ENCODE results near the gene SORL1. TPM values are rescaled to one million over a fixed set of nuclear protein-coding genes. Genes with fewer than 3 reads are reported as not detected.
"Not testable (repeated sequence)": the region's sequence is repeated elsewhere in the genome, so short reads cannot be mapped to it uniquely, and the experiment has no call there.

Gene SORL1
- total RNA-seq, 2 donors from 2014 or later = 9.6 to 10.6 TPM

DNA sequence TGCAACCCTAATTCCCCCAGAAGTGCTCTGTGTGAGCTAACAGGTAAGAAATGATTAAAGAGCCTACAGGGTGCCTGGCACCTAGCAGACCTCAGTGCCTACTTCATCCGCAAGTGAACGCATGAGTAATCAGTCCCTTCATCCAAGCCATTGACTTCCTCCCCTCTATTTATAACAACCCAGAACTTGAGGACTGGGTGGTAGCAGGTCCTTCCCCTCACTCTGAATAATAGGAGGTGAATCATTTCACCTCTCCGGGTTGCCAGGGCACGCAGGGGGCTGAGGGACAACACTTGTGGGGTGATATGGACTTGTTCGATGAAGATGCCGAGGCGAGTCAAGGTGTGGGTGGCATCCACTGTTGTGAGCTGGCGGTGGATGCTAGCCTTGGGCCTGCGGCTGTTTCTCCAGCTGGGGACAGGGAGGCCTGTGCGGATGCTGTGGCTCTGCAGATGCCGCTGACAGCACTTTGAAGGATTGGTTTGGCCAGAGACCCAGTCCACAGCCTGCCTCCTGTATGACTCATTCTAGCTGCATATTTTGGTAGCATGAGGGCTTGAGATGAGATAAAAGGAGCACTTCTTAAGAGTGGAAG is 12.3 kb downstream of the SORL1 start:
- intact Hi-C loops (cut with DNase I) = no loop called here
- ATAC-seq (peak; percentile 78 to 91), DNase-seq (peak; percentile 67)

- intact Hi-C loops (cut with DNase I) = loop anchor here in 1 of 2 donors (5.0 kb wide), 1 partner anchor 107 kb away; no protein-coding TSS in a partner anchor
- DNase-seq = no peak
- no peak for ATAC-seq
These were observed 13.6 kb downstream of the SORL1 start for GRCh38 chr11:121465709-121466062.

GRCh38 chr11:121466063-121466794 is 14.1 kb downstream of the SORL1 start:
- ATAC-seq = peak; percentile 88
- intact Hi-C loops (cut with DNase I) = loop anchor here in 1 of 2 donors (5.0 kb wide), 1 partner anchor 106 kb away; no protein-coding TSS in a partner anchor
- peak; percentile 93 for DNase-seq

GRCh38 chr11:121467471-121467870 is 15.4 kb downstream of the SORL1 start:
- intact Hi-C loops (cut with DNase I) = loop anchor here in 1 of 2 donors (5.0 kb wide), 1 partner anchor 105 kb away; no protein-coding TSS in a partner anchor
- ATAC-seq (no peak), DNase-seq (no peak)

GRCh38 chr11:121467965-121468364 is 15.9 kb downstream of the SORL1 start:
- ATAC-seq = no peak
- DNase-seq = no peak
- intact Hi-C loops (cut with DNase I) = loop anchor here in 1 of 2 donors (5.0 kb wide), 1 partner anchor 104 kb away; no protein-coding TSS in a partner anchor

DNA sequence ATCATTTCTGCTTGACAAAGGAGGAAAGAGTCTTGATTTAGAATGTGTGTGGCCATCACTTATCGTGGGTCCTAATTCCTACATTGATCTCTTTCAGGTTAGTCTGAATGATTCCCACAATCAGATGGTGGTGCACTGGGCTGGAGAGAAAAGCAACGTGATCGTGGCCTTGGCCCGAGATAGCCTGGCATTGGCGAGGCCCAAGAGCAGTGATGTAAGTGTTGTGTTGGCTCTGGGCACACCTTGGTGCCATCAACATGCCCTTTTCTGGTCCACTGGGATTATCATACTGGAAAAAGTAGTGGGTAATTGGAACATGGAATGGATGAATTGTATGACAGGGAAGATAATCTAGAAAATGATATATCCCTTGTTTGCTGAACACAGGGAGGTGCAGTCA is 17.8 kb downstream of the SORL1 start:
- ATAC-seq = no peak
- intact Hi-C loops (cut with DNase I) = loop anchor here in 1 of 2 donors (5.0 kb wide), 1 partner anchor 102 kb away; no protein-coding TSS in a partner anchor
- no peak for DNase-seq

GRCh38 chr11:121471167-121471566 is 19.1 kb downstream of the SORL1 start:
- DNase-seq (no peak), ATAC-seq (no peak)
- intact Hi-C loops (cut with DNase I) = no loop called here

DNA sequence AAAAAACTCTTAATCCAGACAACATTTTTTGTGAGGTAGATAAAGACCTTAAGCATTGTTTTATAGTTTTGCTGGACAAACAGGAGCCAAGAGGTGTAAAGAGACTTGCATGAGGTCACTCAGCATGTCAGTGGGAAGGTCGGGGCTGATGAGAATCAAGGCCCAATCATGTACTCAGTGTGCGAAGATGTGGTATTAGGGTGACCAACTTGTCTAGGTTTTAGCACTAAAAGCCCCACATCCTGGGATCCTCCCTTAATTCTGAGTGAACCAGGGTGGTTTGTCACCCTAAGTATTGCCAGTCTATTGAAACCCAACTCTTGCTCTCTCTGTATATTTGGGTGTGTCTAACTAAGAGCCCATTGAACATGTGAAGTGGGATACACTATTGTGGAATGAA is 20.2 kb downstream of the SORL1 start:
- ATAC-seq (no peak), DNase-seq (no peak)
- intact Hi-C loops (cut with DNase I) = no loop called here

- DNase-seq = no peak
These were observed 21.1 kb downstream of the SORL1 start for GRCh38 chr11:121473064-121473777.

GRCh38 chr11:121474680-121475079 is 22.6 kb downstream of the SORL1 start:
- DNase-seq = no peak
- no peak for ATAC-seq
- intact Hi-C loops (cut with DNase I) = no loop called here

More at GRCh38 chr11:121473064-121473777, 21.1 kb downstream of the SORL1 start:
- intact Hi-C loops (cut with DNase I) = no loop called here
- ATAC-seq = peak in 1 of 2 donors; percentile 41

- DNase-seq = no peak
- no peak for ATAC-seq
- intact Hi-C loops (cut with DNase I) = no loop called here
These were observed 24.4 kb downstream of the SORL1 start for GRCh38 chr11:121476379-121477032.

- ATAC-seq = no peak
- intact Hi-C loops (cut with DNase I) = no loop called here
- no peak for DNase-seq
These were observed 26.2 kb downstream of the SORL1 start for GRCh38 chr11:121478226-121478894.

DNA sequence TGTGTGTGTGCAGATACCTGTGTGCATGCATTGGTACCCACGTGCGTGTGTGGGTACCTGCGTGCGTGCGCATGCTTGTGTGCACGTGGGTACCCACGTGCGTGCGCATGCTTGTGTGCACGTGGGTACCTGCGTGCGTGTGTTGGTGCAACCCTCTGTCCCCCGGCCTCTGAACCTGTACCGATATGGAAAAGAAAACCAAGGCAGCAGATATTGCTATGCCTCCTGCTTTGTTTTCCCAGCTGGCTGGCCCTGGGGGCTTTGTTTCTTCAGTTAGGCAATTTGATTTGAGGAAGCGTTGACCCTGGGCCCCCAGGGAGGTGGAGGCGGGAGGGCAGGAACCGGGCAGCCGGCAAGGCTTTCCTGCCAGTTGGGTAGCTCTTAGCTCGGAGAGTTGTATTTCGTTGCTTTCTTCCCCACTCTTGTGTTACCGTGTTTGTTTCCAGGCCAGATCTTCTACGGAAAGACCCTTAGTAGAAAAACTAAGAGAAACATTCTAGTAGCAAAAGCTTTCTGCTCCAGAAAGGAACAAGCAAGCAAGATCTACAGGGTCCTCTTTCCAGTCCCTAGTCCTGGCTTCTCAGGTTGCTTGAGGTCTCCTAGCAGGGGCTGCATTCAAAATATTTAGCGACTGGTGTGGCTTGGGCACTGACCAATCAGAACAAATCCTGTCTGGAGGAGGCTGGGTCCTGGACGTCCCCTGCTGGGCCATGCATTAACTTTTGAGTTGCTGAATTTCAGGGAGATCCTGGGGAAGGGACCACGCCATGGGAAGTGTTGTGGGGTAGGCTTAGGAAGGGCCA is 27.0 kb downstream of the SORL1 start:
- ATAC-seq (no peak), DNase-seq (no peak)
- intact Hi-C loops (cut with DNase I) = no loop called here

DNA sequence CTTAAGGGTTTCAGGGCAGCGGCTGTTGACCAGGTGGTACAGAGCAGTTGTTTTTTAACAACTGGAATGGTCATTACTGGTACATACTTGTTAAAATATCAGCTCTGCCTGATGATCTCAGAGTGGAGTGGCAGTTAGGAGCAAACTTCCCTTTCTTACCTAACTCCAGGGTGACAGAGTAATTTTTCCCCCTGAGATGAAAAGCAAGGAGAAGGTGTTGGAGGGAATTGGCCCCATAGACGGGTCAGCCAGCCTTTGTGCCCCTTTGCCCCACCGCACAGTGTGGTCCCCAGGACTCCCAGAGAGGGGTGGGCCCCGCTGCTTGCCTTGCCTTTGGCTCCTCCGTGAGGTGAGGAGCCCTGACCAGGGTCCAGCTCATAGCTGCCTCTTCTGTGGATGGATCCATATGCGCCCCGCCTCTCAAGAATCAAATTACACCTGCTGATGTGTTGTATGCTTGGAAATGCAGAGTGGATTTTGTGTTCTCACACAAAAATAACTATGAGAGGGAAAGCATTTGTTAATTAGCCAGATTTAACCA is 27.7 kb downstream of the SORL1 start:
- intact Hi-C loops (cut with DNase I) = no loop called here
- ATAC-seq (no peak), DNase-seq (no peak)

DNA sequence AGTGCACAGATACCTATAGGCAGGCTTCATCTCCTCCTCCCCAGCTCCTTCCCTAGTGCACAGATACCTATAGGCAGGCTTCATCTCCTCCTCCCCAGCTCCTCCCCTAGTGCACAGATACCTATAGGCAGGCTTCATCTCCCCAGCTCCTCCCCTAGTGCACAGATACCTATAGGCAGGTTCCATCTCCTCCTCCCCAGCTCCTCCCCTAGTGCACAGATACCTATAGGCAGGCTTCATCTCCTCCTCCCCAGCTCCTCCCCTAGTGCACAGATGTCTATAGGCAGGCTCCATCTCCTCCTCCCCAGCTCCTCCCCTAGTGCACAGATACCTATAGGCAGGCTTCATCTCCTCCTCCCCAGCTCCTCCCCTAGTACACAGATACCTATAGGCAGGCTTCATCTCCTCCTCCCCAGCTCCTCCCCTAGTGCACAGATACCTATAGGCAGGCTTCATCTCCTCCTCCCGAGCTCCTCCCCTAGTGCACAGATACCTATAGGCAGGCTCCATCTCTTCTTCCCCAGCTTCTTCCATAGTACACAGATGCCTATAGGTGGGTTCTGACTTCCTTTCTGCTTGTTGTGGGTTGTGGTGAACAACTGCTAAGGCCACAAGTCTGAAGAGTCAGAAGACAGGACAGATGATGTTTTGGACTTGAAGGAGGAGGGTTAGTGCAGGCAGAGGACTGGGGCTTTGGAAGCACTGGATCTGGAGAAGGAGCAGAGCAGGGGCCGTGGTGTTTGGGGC is 29.5 kb downstream of the SORL1 start:
- ATAC-seq; DNase-seq; intact Hi-C loops (cut with DNase I): not testable (repeated sequence)

DNA sequence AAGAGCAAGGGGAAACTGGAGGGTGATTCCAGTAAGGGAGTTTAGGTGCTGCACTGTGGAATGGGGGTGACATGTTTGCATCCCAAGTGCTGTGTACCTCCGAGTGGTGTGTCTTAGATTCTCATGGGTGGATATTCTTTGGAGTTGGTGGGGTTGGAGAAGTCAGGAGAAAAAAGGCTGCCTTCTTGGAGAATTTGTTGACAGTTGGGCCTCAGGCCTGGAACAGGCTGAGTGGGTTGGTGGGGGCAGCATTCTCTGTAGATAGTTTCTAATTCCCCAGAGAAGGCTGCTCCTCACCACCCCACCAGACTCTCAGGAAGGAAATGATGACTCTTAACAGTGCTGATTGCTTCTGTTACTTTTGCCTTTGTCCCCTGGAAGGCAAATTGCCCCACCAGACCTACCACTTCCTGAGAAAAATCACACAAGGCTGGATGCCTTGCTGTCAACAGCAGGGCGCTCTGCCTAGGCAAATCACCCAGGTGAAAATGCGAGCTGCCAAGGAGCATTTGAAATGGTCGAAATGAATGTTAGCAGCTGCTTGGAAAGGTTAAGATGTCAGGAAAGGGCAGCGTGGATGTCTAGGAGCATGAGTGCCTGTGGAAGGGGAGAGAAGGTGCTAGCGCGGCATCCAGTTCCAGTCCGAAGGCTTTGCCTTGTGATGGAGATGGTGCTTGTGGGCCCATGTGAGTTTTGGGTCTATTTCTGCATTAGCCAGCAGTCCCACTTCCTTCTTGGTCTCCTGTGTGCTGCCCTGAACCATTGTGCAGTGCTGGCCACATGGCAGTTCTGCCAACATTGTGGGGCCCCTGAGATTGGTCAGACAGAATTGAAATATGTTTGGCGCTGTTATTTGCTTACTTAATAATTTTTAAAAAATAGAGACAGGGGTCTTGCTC is 30.4 kb downstream of the SORL1 start:
- peak; percentile 51 to 71 for ATAC-seq
- DNase-seq = no peak
- intact Hi-C loops (cut with DNase I) = no loop called here

Data from left cardiac atrium (tissue), 4 donors.